Coronary artery (tissue), 2 donors: ENCODE results near the gene ABCC12.

Source experiments
- DNase-seq: peaks from one replicate; pipeline ENCODE4 v3.0.0-alpha.2; 2017; ENCODE audit warnings: low spot score
- H3K27ac ChIP-seq, 2 donors: fragments of 200-600 bp; sonication (generic); one replicate each; pipeline ENCODE4 v1.5.1; 2016 to 2019
- H3K4me3 ChIP-seq: fragments of 200-600 bp; sonication (generic); 2 replicates; pipeline ENCODE4 v1.5.1; 2016; ENCODE audit warnings: mild to moderate bottlenecking, moderate library complexity
- CTCF ChIP-seq: fragments of 200-600 bp; sonication (generic); IDR thresholded peaks from one replicate; pipeline ENCODE4 v1.5.1; 2019; ENCODE audit warnings: antibody characterized with exemption

ABCC12 gene

GRCh38 chr16:48132696-48133095 lies 23.1 kb downstream of the ABCC12 start:
- DNase-seq = no peak
- Histone ChIP-seq H3K4me3 (no peak overlapping the region), H3K27ac (no peak overlapping the region)
- no peak for TF ChIP-seq CTCF

- TF ChIP-seq CTCF = no peak
- Histone ChIP-seq H3K27ac (no peak overlapping the region), H3K4me3 (no peak overlapping the region)
- no peak for DNase-seq
These were observed 24.4 kb downstream of the ABCC12 start for GRCh38 chr16:48131201-48131935.

GRCh38 chr16:48129926-48130325 lies 25.9 kb downstream of the ABCC12 start:
- no peak for DNase-seq
- no peak for TF ChIP-seq CTCF
- no peak overlapping the region for H3K4me3 ChIP-seq

GRCh38 chr16:48128769-48129168 lies 27.0 kb downstream of the ABCC12 start:
- Histone ChIP-seq H3K4me3 (no peak overlapping the region), H3K27ac (no peak overlapping the region)
- no peak for DNase-seq
- TF ChIP-seq CTCF = no peak

More at GRCh38 chr16:48129926-48130325, 25.9 kb downstream of the ABCC12 start:
- H3K27ac ChIP-seq = no peak overlapping the region

- DNase-seq = no peak
- TF ChIP-seq CTCF = no peak
- Histone ChIP-seq H3K27ac (no peak overlapping the region), H3K4me3 (no peak overlapping the region)
These were observed 28.8 kb downstream of the ABCC12 start for GRCh38 chr16:48126801-48127644.

GRCh38 chr16:48125888-48126287 lies 29.9 kb downstream of the ABCC12 start:
- Histone ChIP-seq H3K4me3 (no peak overlapping the region), H3K27ac (no peak overlapping the region)
- no peak for DNase-seq
- no peak for TF ChIP-seq CTCF
